Lung microvascular endothelial cell (primary cell): ENCODE data around the gene MYLK. TPM values are rescaled to one million over a fixed set of nuclear protein-coding genes. Genes with fewer than 3 reads are reported as not detected.

Experiments
- DNase-seq, 2 donors: peaks; one replicate each; pipeline versions ENCODE4 v3.0.0 to v3.0.0-alpha.2; 2010; ENCODE audit warnings: low read depth in 2 of 2
- total RNA-seq: library from RNA; depleted of rRNA; stranded (reverse); fragments of >200 nt; gene quantifications from 2 replicates; pipeline ENCODE4 v1.2.1, GENCODE V29; 2014

MYLK gene
- total RNA-seq, 1 donor from 2014 or later = 2.8 TPM

DNA sequence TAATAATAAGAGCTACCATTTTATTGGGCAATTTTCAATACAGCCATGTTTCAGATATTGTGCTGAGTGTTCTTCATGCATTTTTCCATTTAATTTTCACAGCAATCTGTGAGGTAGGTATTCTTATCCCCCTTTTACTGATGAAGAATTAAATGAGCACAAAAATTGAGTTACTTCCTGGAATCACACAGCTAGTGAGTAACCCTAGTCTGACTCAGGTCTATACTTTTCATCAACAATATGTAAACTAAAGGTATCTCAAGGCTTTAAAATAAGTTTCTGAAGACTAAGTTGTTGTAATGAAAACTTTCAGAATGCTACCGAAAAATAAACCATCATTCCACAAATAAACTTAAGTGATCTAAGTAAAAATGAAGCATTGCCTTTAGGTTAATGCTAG lies 321.6 kb downstream of the MYLK start:
- no peak for DNase-seq

DNA sequence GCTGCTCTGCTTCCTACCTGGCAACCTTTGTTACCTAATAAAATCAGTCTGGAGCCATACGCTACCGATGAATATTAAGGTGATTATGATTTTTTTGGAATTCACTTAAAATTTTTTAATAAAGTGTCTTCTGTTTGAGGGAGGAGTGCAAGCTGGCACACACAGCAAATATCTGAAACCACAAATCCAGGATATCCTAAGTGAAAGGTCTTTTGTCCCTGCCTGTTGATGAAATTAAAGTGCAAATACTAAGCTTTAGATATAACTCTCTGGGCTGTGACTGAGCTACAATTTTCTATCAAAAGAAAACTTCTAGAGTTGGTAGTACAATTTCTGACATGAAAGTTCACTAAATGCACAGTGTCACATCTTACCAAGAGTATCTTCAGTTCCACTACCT lies 322.9 kb downstream of the MYLK start:
- peak in 1 of 2 donors; percentile 28 for DNase-seq

Other genes with a start within 250 kb of the MYLK start
- 6.2 and 9.2 TPM in 2 replicates for gene CCDC14, start 76.9 kb upstream of the MYLK start, total RNA-seq
- gene ROPN1, start 107.8 kb upstream of the MYLK start, total RNA-seq = not detected in 2 replicates
- 79.1 and 147 TPM in 2 replicates for gene KALRN, start 149.0 kb upstream of the MYLK start, total RNA-seq